Measurements from ENCODE around the gene CDC42SE1.

Gene CDC42SE1

GRCh38 chr1:151002611-151003010 lies 56.8 kb downstream of the CDC42SE1 start:
- TF ChIP-seq EP300 (IDR thresholded peaks at IDR 0.05; ENCODE audit: borderline replicate concordance) (no peak), MAX (IDR thresholded peaks at IDR 0.05) (no peak), USF1 (IDR thresholded peaks at IDR 0.05) (no peak), CREB1 (IDR thresholded peaks at IDR 0.05; ENCODE audit: low read depth) (no peak), RAD21 (IDR thresholded peaks at IDR 0.05; ENCODE audit: low read depth) (no peak), CEBPB (IDR thresholded peaks at IDR 0.05) (no peak), YY1 (IDR thresholded peaks at IDR 0.05; ENCODE audit: low read depth) (no peak), ZBTB7A (IDR thresholded peaks at IDR 0.05; ENCODE audit: low read depth) (no peak), REST (IDR thresholded peaks at IDR 0.05; ENCODE audit: low read depth) (no peak), TEAD4 (IDR thresholded peaks at IDR 0.05) (no peak)

- TF ChIP-seq REST (IDR thresholded peaks at IDR 0.05; ENCODE audit: low read depth) = no peak
- no peak for TF ChIP-seq MAX (IDR thresholded peaks at IDR 0.05)
- TF ChIP-seq FOXM1 (IDR thresholded peaks at IDR 0.05; ENCODE audit: borderline replicate concordance, low read depth) = no peak
- TF ChIP-seq CEBPB (IDR thresholded peaks at IDR 0.05) = no peak
- TF ChIP-seq CREB1 (IDR thresholded peaks at IDR 0.05; ENCODE audit: low read depth) = no peak
- TF ChIP-seq RAD21 (IDR thresholded peaks at IDR 0.05; ENCODE audit: low read depth) = no peak
These were observed 57.4 kb downstream of the CDC42SE1 start for GRCh38 chr1:151002051-151002450.

- TF ChIP-seq YY1 (IDR thresholded peaks at IDR 0.05; ENCODE audit: low read depth) (no peak), RAD21 (IDR thresholded peaks at IDR 0.05; ENCODE audit: low read depth) (no peak), FOXM1 (IDR thresholded peaks at IDR 0.05; ENCODE audit: borderline replicate concordance, low read depth) (no peak), TEAD4 (IDR thresholded peaks at IDR 0.05) (no peak), EP300 (IDR thresholded peaks at IDR 0.05; ENCODE audit: borderline replicate concordance) (no peak), CREB1 (IDR thresholded peaks at IDR 0.05; ENCODE audit: low read depth) (no peak), EGR1 (IDR thresholded peaks at IDR 0.05) (no peak), TAF1 (IDR thresholded peaks at IDR 0.05; ENCODE audit: low read depth) (no peak), MAX (IDR thresholded peaks at IDR 0.05) (no peak), REST (IDR thresholded peaks at IDR 0.05; ENCODE audit: low read depth) (no peak), CEBPB (IDR thresholded peaks at IDR 0.05) (no peak), ZBTB7A (IDR thresholded peaks at IDR 0.05; ENCODE audit: low read depth) (no peak), USF1 (IDR thresholded peaks at IDR 0.05) (no peak), TCF12 (IDR thresholded peaks at IDR 0.05; ENCODE audit: low read depth) (no peak)
These were observed 57.8 kb downstream of the CDC42SE1 start for GRCh38 chr1:151001602-151002001.
